ENCODE results near the gene CFAP61. TPM values are rescaled to one million over a fixed set of nuclear protein-coding genes. Genes with fewer than 3 reads are reported as not detected.
A peak's percentile ranks its signal among the peaks of the same experiment; 100 is the strongest.

CFAP61 gene
- total and polyA plus RNA-seq, 8 donors = 0.15 to 0.53 (median 0.33) TPM

- intact Hi-C loops (cut with DNase I) = loop anchor here in 2 of 3 donors (10.0 kb wide), 2 partner anchors 150 to 490 kb away; no protein-coding TSS in a partner anchor
- no peak overlapping the region for H3K27ac ChIP-seq
- DNase-seq (peak in 1 of 6 donors; percentile 15), ATAC-seq (peak in 1 of 4 donors; percentile 33), FAIRE-seq (no peak)
- H3K27me3 ChIP-seq = no peaks in the 10 kb centered on the region
- no peaks in the 10 kb centered on the region for H3K9me3 ChIP-seq
- WGBS, 2 donors = 67 to 76% methylated on average over 8 of the region's 8 CpGs
- no peaks in the 10 kb centered on the region for H3K36me3 ChIP-seq
- no peaks in the 10 kb centered on the region for H3K4me1 ChIP-seq
- no peak for TF ChIP-seq CTCF (IDR thresholded peaks at IDR 0.05)
- H3K4me3 ChIP-seq = no peak overlapping the region
Measured at GRCh38 chr20:20084296-20084752, 32.0 kb downstream of the CFAP61 start.

- Histone ChIP-seq H3K27me3 (no peaks in the 10 kb centered on the region), H3K4me3 (no peak overlapping the region), H3K36me3 (no peaks in the 10 kb centered on the region), H3K27ac (no peak overlapping the region), H3K4me1 (no peaks in the 10 kb centered on the region), H3K9me3 (no peaks in the 10 kb centered on the region)
- no peak for TF ChIP-seq CTCF (IDR thresholded peaks at IDR 0.05)
- no peak for DNase-seq
- intact Hi-C loops (cut with DNase I) = loop anchor here in 2 of 3 donors (5.0 to 10.0 kb wide), 3 partner anchors 147 to 490 kb away; no protein-coding TSS in a partner anchor
- FAIRE-seq = no peak
- ATAC-seq = no peak
- WGBS, 2 donors = 76 to 80% methylated on average over 9 of the region's 9 CpGs
Measured at GRCh38 chr20:20085071-20085470, 32.7 kb downstream of the CFAP61 start.

GRCh38 chr20:20085812-20086211 lies 33.5 kb downstream of the CFAP61 start:
- DNase-seq (no peak), ATAC-seq (peak in 1 of 4 donors; percentile 53), FAIRE-seq (no peak)
- no peaks in the 10 kb centered on the region for H3K4me1 ChIP-seq
- no peak for TF ChIP-seq CTCF (IDR thresholded peaks at IDR 0.05)
- intact Hi-C loops (cut with DNase I) = loop anchor here in 2 of 3 donors (5.0 to 10.0 kb wide), 3 partner anchors 146 to 489 kb away; no protein-coding TSS in a partner anchor
- no peaks in the 10 kb centered on the region for H3K27me3 ChIP-seq
- 41 to 50% methylated on average over 2 of the region's 2 CpGs for WGBS, 2 donors
- H3K4me3 ChIP-seq = no peak overlapping the region
- H3K36me3 ChIP-seq = no peaks in the 10 kb centered on the region
- no peaks in the 10 kb centered on the region for H3K9me3 ChIP-seq
- no peak overlapping the region for H3K27ac ChIP-seq

- no peak for DNase-seq
- 80 to 83% methylated on average over 4 of the region's 4 CpGs for WGBS, 2 donors
- Histone ChIP-seq H3K9me3 (no peaks in the 10 kb centered on the region), H3K36me3 (no peaks in the 10 kb centered on the region), H3K27ac (no peak overlapping the region), H3K27me3 (no peaks in the 10 kb centered on the region), H3K4me1 (no peaks in the 10 kb centered on the region), H3K4me3 (no peak overlapping the region)
- no peak for TF ChIP-seq CTCF (IDR thresholded peaks at IDR 0.05)
- no peak for FAIRE-seq
- intact Hi-C loops (cut with DNase I) = loop anchor here in 2 of 3 donors (5.0 to 10.0 kb wide), 3 partner anchors 143 to 486 kb away; no protein-coding TSS in a partner anchor
- ATAC-seq = no peak
Measured at GRCh38 chr20:20089018-20089417, 36.7 kb downstream of the CFAP61 start.

GRCh38 chr20:20089939-20090338 lies 37.6 kb downstream of the CFAP61 start:
- ATAC-seq = no peak
- no peaks in the 10 kb centered on the region for H3K27me3 ChIP-seq
- no peak overlapping the region for H3K27ac ChIP-seq
- no peak for FAIRE-seq
- H3K9me3 ChIP-seq = no peaks in the 10 kb centered on the region
- no peak overlapping the region for H3K4me3 ChIP-seq
- TF ChIP-seq CTCF (IDR thresholded peaks at IDR 0.05) = no peak
- intact Hi-C loops (cut with DNase I) = loop anchor here in 2 of 3 donors (5.0 to 10.0 kb wide), 3 partner anchors 142 to 485 kb away; no protein-coding TSS in a partner anchor
- no peaks in the 10 kb centered on the region for H3K36me3 ChIP-seq
- WGBS, 2 donors = 59% methylated on average over 1 of the region's 1 CpG
- no peaks in the 10 kb centered on the region for H3K4me1 ChIP-seq
- DNase-seq = no peak

All from pancreas (tissue), 10 donors.